Adrenal gland (tissue), 12 donors: ENCODE data around the gene CFAP92. TPM values are rescaled to one million over a fixed set of nuclear protein-coding genes. Genes with fewer than 3 reads are reported as not detected.

Experiments used
- DNase-seq, 7 donors: peaks; one replicate each; pipeline ENCODE4 v3.0.0-alpha.2; 2019 to 2020
- H3K27ac ChIP-seq, 5 donors: fragments of 200-600 bp; sonication (generic) in 4 of 5; 1 replicate in 3 of 5; 2 replicates in 2 of 5; pipeline versions ENCODE4 v1.5.1 to v1.8.0; 2016 to 2020; ENCODE audit warnings: mild to moderate bottlenecking in 1 of 5
- H3K27me3 ChIP-seq: fragments of 200-600 bp; 2 replicates; pipeline ENCODE4 v1.8.0; 2021
- H3K36me3 ChIP-seq, 2 donors: fragments of 200-600 bp; replicated peaks in 1 of 2; 1 replicate in 1 of 2; 2 replicates in 1 of 2; pipeline versions ENCODE4 v1.5.1 to v1.8.0; 2018 to 2022
- H3K4me1 ChIP-seq, 2 donors: fragments of 200-600 bp; replicated peaks in 1 of 2; 1 replicate in 1 of 2; 2 replicates in 1 of 2; pipeline versions ENCODE4 v1.5.1 to v1.8.0; 2018 to 2021
- H3K4me3 ChIP-seq, 4 donors: fragments of 200-600 bp; sonication (generic) in 3 of 4; one replicate each; pipeline ENCODE4 v1.5.1; 2016 to 2018
- H3K9me3 ChIP-seq, 3 donors: fragments of 200-600 bp; sonication (generic) in 1 of 3; replicated peaks in 1 of 3; 1 replicate in 2 of 3; 2 replicates in 1 of 3; pipeline versions ENCODE4 v1.5.1 to v1.8.0; 2016 to 2021
- POLR2A ChIP-seq, 2 donors: fragments of 450-650 bp; IDR thresholded peaks; one replicate each; pipeline ENCODE4 v1.6.1; 2017; ENCODE audit warnings: antibody characterized with exemption in 2 of 2, mild to moderate bottlenecking in 2 of 2, moderate library complexity in 1 of 2
- WGBS, 4 donors: extraction: QIAGEN DNeasy Blood & Tissue Kit in 2 of 4; methylation state at CpG; one replicate each; pipeline versions ENCODE4 v1.1.5 to v1.1.7; 2013 to 2017; 5-methylcytosine and 5-hydroxymethylcytosine counted together
- intact Hi-C, 2 donors: fragments of 100-400 bp; cut with DNase I; formaldehyde crosslinking; loops; one replicate each; pipeline versions ENCODE4 v1.14.1 to v1.15.0; 2022 to 2023
- polyA plus RNA-seq, 3 donors: library from polyadenylated mRNA; stranded (reverse); fragments of 200-250 nt in 2 of 3; fragments of 350-450 nt in 1 of 3; fragmentation: Illumina TruSeq in 1 of 3; extraction: RNeasy Lipid Tissue Mini Kit (QIAGEN cat#74804) in 1 of 3; gene quantifications; one replicate each; pipeline ENCODE4 v1.2.3, GENCODE V29; 2013 to 2014
- total RNA-seq, 9 donors: library from RNA; depleted of rRNA in 4 of 9; stranded (reverse); fragments of >200 nt in 4 of 9; fragments of 120-200 nt in 1 of 9; fragmentation: NEBNext Ultra II Directional in 1 of 9; extraction: Animal tissue kit (Norgen Biotek cat#: 25700) in 1 of 9; gene quantifications; one replicate each; pipeline versions ENCODE4 v1.1.0 to v1.2.4, GENCODE V29; 2013 to 2023
- TF ChIP-seq, protein P1 (sequence below), 6 experiments: fragments of 450-650 bp in 4 of 6; fragments of 200-600 bp in 2 of 6; sonication (generic) in 1 of 6; IDR thresholded peaks; 1 replicate in 5 of 6; 2 replicates in 1 of 6; pipeline versions ENCODE4 v1.5.1 to v1.8.0; 2016 to 2021; ENCODE audit warnings: antibody characterized with exemption in 6 of 6, mild to moderate bottlenecking in 2 of 6, moderate library complexity in 1 of 6
- donor health status: healthy with polysubstance abuse.
- donor health status: Bipolar disorder and iron deficiency.
- donor health status: DM: yes; HTN: yes; CAD: no.
- donor health status: DM: no; HTN: no; CAD: no.
- donor health status: DM: no; HTN: no; CAD: no.
- donor health status: DM: yes; HTN: yes; CAD: no.

Gene CFAP92
- total and polyA plus RNA-seq, 12 donors: 0.14 to 1.9 (median 0.48) TPM; not detected in 1

DNA sequence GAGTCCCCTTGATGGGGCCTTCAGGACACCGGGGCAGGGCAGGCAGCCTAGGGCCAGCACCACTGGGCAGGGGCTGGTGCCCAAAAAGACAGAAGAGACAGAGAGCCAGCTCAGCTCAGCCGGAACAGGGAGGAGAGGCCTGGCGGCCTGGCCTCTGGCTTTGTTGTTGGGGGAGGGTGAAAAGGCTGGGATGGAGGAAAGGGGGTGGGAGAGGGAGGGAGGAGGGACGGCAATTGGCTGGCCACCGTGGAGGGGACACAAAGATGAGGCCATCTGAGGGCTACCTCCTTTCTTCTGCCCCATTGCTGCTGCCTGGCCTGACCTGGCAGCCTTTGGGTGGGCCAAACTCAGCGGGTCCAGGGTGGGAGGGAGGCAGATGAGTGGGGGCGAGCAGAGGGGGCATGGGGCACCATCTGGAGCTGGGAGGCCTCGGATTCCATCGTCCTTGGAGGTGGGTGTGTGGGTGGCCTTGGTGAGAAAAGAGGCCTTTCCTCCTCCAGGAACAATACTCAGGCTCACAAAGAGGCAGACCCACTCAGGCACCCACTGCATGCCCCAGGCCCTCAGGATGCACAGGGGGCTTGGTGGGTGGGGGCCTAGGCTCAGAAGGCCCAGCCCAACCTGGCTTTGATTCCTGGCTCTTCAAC is 16.6 kb upstream of the CFAP92 start:
- peaks cover 0 to 3% of the 10 kb centered on the region in 2 donors for H3K4me1 ChIP-seq
- no peak for DNase-seq
- no peaks in the 10 kb centered on the region for H3K9me3 ChIP-seq
- intact Hi-C loops: no loop called here
- no peak for TF ChIP-seq POLR2A (IDR thresholded peaks at IDR 0.05)
- TF ChIP-seq, protein P1, sequence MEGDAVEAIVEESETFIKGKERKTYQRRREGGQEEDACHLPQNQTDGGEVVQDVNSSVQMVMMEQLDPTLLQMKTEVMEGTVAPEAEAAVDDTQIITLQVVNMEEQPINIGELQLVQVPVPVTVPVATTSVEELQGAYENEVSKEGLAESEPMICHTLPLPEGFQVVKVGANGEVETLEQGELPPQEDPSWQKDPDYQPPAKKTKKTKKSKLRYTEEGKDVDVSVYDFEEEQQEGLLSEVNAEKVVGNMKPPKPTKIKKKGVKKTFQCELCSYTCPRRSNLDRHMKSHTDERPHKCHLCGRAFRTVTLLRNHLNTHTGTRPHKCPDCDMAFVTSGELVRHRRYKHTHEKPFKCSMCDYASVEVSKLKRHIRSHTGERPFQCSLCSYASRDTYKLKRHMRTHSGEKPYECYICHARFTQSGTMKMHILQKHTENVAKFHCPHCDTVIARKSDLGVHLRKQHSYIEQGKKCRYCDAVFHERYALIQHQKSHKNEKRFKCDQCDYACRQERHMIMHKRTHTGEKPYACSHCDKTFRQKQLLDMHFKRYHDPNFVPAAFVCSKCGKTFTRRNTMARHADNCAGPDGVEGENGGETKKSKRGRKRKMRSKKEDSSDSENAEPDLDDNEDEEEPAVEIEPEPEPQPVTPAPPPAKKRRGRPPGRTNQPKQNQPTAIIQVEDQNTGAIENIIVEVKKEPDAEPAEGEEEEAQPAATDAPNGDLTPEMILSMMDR (IDR thresholded peaks at IDR 0.05): no peak
- no peak overlapping the region for H3K4me3 ChIP-seq
- no peaks in the 10 kb centered on the region for H3K27me3 ChIP-seq
- 39 to 68% (median 64%) methylated on average over 5 to 9 of the region's 9 CpGs for WGBS, 4 donors
- H3K27ac ChIP-seq: no peak overlapping the region
- H3K36me3 ChIP-seq: no peaks in the 10 kb centered on the region

DNA sequence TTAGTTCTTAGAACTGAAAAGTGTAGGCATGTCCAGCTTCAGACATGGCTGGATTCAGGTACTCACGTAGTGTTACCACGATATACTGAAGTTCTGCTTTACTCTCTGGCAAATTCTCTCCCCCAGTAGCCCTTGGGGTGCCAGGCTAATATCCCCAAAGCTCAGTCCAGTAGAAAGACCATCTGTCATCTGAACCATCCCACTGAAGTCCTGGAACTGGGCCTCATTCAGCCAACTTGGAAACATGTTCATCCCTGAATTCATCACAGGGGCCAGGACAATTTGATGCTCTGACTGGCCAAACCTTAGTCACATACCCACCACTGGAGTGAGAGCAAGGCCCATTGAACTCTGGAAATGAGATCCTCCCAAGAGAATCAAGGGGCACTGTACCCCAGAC is 15.4 kb upstream of the CFAP92 start:
- no peak for TF ChIP-seq POLR2A (IDR thresholded peaks at IDR 0.05)
- TF ChIP-seq, protein P1 (IDR thresholded peaks at IDR 0.05): no peak
- no peaks in the 10 kb centered on the region for H3K36me3 ChIP-seq
- 87 to 100% (median 96%) methylated on average over 2 of the region's 2 CpGs for WGBS, 4 donors
- no peaks in the 10 kb centered on the region for H3K9me3 ChIP-seq
- no peak overlapping the region for H3K4me3 ChIP-seq
- H3K4me1 ChIP-seq: peaks cover 0 to 7% of the 10 kb centered on the region in 2 donors
- no peak for DNase-seq
- no peak overlapping the region for H3K27ac ChIP-seq
- no peaks in the 10 kb centered on the region for H3K27me3 ChIP-seq
- intact Hi-C loops: no loop called here

DNA sequence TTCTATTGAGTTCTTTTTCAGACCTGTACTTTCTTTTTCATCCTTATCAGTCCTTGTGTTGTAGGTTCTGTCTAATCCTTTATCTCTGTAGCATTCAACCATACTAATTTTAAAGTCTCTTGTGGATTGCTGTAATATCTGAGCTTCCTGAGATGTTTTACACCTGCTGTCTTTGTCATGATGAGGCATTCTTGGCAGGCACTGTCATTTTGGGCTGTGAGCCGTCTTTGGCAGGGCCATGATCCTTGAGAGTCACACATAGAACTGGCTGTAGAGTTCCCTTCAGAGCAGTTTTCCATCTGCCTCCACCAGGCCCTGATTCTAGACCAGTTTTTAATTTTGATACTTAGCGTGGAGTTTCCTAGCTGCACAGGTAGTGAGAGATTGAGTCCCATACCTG is 13.9 kb upstream of the CFAP92 start:
- TF ChIP-seq, protein P1 (IDR thresholded peaks at IDR 0.05): no peak
- TF ChIP-seq POLR2A (IDR thresholded peaks at IDR 0.05): no peak
- Histone ChIP-seq H3K36me3 (no peaks in the 10 kb centered on the region), H3K9me3 (no peaks in the 10 kb centered on the region), H3K27me3 (peaks cover 13% of the 10 kb centered on the region), H3K27ac (no peak overlapping the region), H3K4me1 (peaks cover 0 to 7% of the 10 kb centered on the region in 2 donors), H3K4me3 (no peak overlapping the region)
- intact Hi-C loops: no loop called here
- WGBS, 4 donors: 56 to 70% (median 66%) methylated on average over 2 of the region's 2 CpGs
- DNase-seq: no peak

DNA sequence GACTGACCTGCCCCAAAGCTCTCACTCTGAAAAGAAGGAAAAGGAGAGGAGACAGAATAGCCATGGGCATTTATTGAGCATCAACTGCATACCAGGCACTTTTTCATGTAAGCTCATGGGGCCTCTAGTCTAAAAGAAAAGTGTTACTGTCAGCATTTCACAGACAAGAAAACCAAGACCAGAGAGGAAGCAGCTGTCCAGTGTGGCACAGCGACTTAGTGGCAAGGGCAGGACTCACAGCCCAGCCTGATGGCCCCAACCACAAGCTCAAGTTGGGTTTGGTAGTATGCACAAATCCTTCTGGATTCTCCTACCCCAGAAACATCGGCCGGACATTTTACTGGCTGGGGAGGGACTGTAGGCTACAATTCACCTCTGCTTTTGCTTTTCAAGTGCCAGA is 13.0 kb upstream of the CFAP92 start:
- no peaks in the 10 kb centered on the region for H3K9me3 ChIP-seq
- peaks cover 22% of the 10 kb centered on the region for H3K27me3 ChIP-seq
- H3K27ac ChIP-seq: no peak overlapping the region
- intact Hi-C loops: no loop called here
- DNase-seq: no peak
- TF ChIP-seq, protein P1 (IDR thresholded peaks at IDR 0.05): no peak
- no peak for TF ChIP-seq POLR2A (IDR thresholded peaks at IDR 0.05)
- no peak overlapping the region for H3K4me3 ChIP-seq
- 80 to 91% (median 85%) methylated on average over 3 of the region's 3 CpGs for WGBS, 4 donors
- no peaks in the 10 kb centered on the region for H3K36me3 ChIP-seq
- peaks cover 0 to 8% of the 10 kb centered on the region in 2 donors for H3K4me1 ChIP-seq
